ENCODE measurements around the gene MAPKAP1. TPM values are rescaled to one million over a fixed set of nuclear protein-coding genes. Genes with fewer than 3 reads are reported as not detected.

MAPKAP1 gene
- polyA plus RNA-seq, 1 donor (not counting 4 experiments of a cell fraction or from before 2014, with no cell fraction given), result 129 TPM

DNA sequence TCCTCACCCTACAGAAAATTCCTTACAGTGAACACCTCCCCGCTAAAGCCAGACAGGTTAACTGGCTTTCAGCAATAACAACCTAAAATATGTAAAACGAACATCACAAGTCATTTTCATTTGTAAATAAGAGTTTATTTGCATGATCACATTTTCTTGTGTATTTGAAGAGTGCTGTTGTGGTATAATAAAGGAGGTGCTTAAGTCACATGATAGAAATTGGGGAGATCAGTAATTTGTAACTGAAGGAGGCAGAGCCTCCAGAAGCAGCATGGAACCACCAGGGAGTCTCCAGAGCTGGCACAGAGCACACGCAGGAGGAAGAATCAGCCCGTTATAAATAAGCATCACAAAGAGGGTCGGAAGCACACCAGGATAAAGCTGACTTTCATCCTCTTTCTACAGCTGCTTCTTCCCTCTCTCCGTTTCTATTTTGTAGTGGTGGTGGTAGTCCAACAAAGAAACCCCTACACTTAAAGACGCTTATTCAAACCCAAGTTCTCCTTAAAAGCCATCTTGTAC lies 210.6 kb downstream of the MAPKAP1 start:
- Histone ChIP-seq H3K4me1 (ENCODE audit: control insufficient read depth, extremely low read depth, insufficient read depth, low read length) (peaks cover 21% of the 10 kb centered on the region), H2AFZ (ENCODE audit: control insufficient read depth, low read length) (no peak overlapping the region), H3K9ac (ENCODE audit: control insufficient read depth, extremely low read depth, insufficient read depth, low read length) (no peak overlapping the region), H3K4me3 (ENCODE audit: control insufficient read depth in 2 of 3, extremely low read depth in 1 of 3, insufficient read depth in 2 of 3, low read depth in 1 of 3, low read length in 3 of 3) (no peak overlapping the region), H3K9me1 (ENCODE audit: control insufficient read depth, extremely low read depth, insufficient read depth, low read length) (no peaks in the 10 kb centered on the region), H3K27ac (ENCODE audit: control insufficient read depth, insufficient read depth, low read length) (no peak overlapping the region), H3K79me2 (ENCODE audit: control insufficient read depth, insufficient read depth, low read length) (no peaks in the 10 kb centered on the region), H3K36me3 (ENCODE audit: control insufficient read depth in 2 of 2, extremely low read depth in 1 of 2, insufficient read depth in 2 of 2, low read length in 2 of 2) (no peaks in the 10 kb centered on the region), H4K20me1 (ENCODE audit: control insufficient read depth, extremely low read depth, insufficient read depth, low read length) (peaks cover 2% of the 10 kb centered on the region), H3K27me3 (ENCODE audit: control insufficient read depth, extremely low read depth, insufficient read depth, low read length) (no peaks in the 10 kb centered on the region), H3K9me3 (ENCODE audit: control insufficient read depth, low read depth, low read length) (no peaks in the 10 kb centered on the region), H3K4me2 (ENCODE audit: control insufficient read depth, extremely low read depth, insufficient read depth, low read depth, low read length) (no peak overlapping the region)
- no peak for FAIRE-seq
- TF ChIP-seq CTCF (optimal IDR thresholded peaks at IDR 0.05 in 1 of 3, IDR thresholded peaks at IDR 0.05 in 1 of 3, conservative IDR thresholded peaks at IDR 0.05 in 1 of 3; ENCODE audit: extremely low read depth in 1 of 3, insufficient read depth in 2 of 3, low read length in 3 of 3) (no peak), EZH2 (IDR thresholded peaks at IDR 0.05; ENCODE audit: low read length) (no peak)
- no peak for DNase-seq (ENCODE audit: low read depth, low spot score)
- dilution Hi-C loops (cut with MboI; ENCODE audit: extremely low pct_ligation_motif_present, low sequenced_read_pairs), result no loop called here

DNA sequence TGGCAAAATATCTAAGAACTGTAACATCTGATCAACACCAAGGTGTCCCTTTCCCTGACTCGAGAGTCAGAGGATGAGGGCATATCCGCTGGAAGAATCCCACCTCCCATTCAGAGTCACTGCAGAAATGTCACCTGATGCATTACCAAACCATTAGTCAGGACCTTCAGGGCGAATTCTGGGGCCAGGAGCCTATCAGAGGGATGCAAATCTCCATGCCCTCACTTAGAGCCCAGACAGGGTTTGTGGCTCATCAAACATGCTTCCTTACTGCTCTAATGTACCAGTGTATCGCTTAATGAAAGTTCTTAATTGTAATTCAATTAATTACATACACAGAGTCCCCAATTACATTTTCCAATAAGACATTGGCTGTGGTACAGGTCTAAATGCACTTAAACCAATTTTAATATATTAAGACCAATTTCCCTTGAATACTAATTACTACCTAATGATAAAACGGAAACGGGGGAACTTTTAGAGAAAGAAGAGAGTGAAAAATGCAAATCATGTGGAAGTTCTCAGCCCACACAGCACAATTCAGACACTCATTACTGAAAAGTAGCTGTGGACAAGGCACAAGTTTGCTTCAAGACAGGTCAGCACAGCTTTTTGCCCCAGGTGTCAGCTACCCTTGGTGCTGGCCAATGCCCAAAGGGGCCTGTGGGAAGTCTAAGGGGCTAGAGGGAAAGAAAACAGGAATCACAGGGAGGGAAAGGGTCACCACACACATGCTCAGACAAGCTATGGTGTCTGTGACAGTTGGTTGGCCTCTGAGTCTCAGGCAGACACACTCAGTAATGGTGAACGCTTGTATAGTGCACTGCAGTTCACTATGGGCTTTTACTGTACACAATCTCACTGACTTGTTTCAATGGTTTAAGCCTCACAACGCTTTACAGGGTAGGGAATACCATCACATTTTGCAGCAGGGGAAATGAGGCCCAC lies 211.6 kb downstream of the MAPKAP1 start:
- peaks cover 2% of the 10 kb centered on the region for H4K20me1 ChIP-seq (ENCODE audit: control insufficient read depth, extremely low read depth, insufficient read depth, low read length)
- dilution Hi-C loops (cut with MboI; ENCODE audit: extremely low pct_ligation_motif_present, low sequenced_read_pairs), result no loop called here
- no peak for DNase-seq (ENCODE audit: low read depth, low spot score)
- H3K4me3 ChIP-seq (ENCODE audit: control insufficient read depth in 2 of 3, extremely low read depth in 1 of 3, insufficient read depth in 2 of 3, low read depth in 1 of 3, low read length in 3 of 3), result no peak overlapping the region
- peak overlapping the region; percentile 2 for H3K4me2 ChIP-seq (ENCODE audit: control insufficient read depth, extremely low read depth, insufficient read depth, low read depth, low read length)
- no peaks in the 10 kb centered on the region for H3K36me3 ChIP-seq (ENCODE audit: control insufficient read depth in 2 of 2, extremely low read depth in 1 of 2, insufficient read depth in 2 of 2, low read length in 2 of 2)
- TF ChIP-seq CTCF (optimal IDR thresholded peaks at IDR 0.05 in 1 of 3, IDR thresholded peaks at IDR 0.05 in 1 of 3, conservative IDR thresholded peaks at IDR 0.05 in 1 of 3; ENCODE audit: extremely low read depth in 1 of 3, insufficient read depth in 2 of 3, low read length in 3 of 3) (no peak), EZH2 (IDR thresholded peaks at IDR 0.05; ENCODE audit: low read length) (no peak)
- no peak overlapping the region for H2AFZ ChIP-seq (ENCODE audit: control insufficient read depth, low read length)
- no peaks in the 10 kb centered on the region for H3K9me1 ChIP-seq (ENCODE audit: control insufficient read depth, extremely low read depth, insufficient read depth, low read length)
- peaks cover 21% of the 10 kb centered on the region for H3K4me1 ChIP-seq (ENCODE audit: control insufficient read depth, extremely low read depth, insufficient read depth, low read length)
- H3K79me2 ChIP-seq (ENCODE audit: control insufficient read depth, insufficient read depth, low read length), result no peaks in the 10 kb centered on the region
- H3K9ac ChIP-seq (ENCODE audit: control insufficient read depth, extremely low read depth, insufficient read depth, low read length), result no peak overlapping the region
- FAIRE-seq, result peak; percentile 67
- no peaks in the 10 kb centered on the region for H3K9me3 ChIP-seq (ENCODE audit: control insufficient read depth, low read depth, low read length)
- H3K27me3 ChIP-seq (ENCODE audit: control insufficient read depth, extremely low read depth, insufficient read depth, low read length), result no peaks in the 10 kb centered on the region
- peak overlapping the region; percentile 42 for H3K27ac ChIP-seq (ENCODE audit: control insufficient read depth, insufficient read depth, low read length)

Measured in keratinocyte (primary cell).